OCI-LY7 (cell line): Measurements from ENCODE around the gene ARHGEF35. TPM values are rescaled to one million over a fixed set of nuclear protein-coding genes. Genes with fewer than 3 reads are reported as not detected.
"Not testable (repeated sequence)": the region's sequence is repeated elsewhere in the genome, so short reads cannot be mapped to it uniquely, and the experiment has no call there.

Experiments
- BruUV-seq: library from RNA; stranded (reverse); fragments of 400-500 nt; replicated peaks from 2 replicates; lab custom pipeline; 2021; lab: Mats Ljungman, UMichigan
- CTCF ChIA-PET: fragments of 300-600 bp; sonication (Branson Sonifier 250); formaldehyde crosslinking; loops from one replicate; lab custom pipeline; 2022; ENCODE audit warnings: antibody characterized with exemption; ENCODE audit not compliant: unreplicated experiment; lab: Charles Lee
- POLR2A ChIA-PET: fragments of 300-600 bp; sonication (Branson Sonifier 250); formaldehyde crosslinking; loops from one replicate; lab custom pipeline; 2022; ENCODE audit warnings: antibody characterized with exemption; lab: Charles Lee
- DNase-seq: peaks from one replicate; pipeline ENCODE4 v3.0.0-alpha.2; 2015; ENCODE audit warnings: low spot score
- H2AFZ ChIP-seq: fragments of 200-600 bp; sonication (generic), shearing (Covaris generic); 2 replicates; pipeline ENCODE4 v1.6.1; 2014; ENCODE audit warnings: mild to moderate bottlenecking, antibody characterized with exemption, low read length, moderate library complexity
- H3K27ac ChIP-seq: fragments of 200-600 bp; sonication (generic); 2 replicates; pipeline ENCODE4 v1.5.1; 2014; ENCODE audit warnings: mixed run types, low read depth, mild to moderate bottlenecking, moderate library complexity, low read length, inconsistent platforms; ENCODE audit not compliant: poor library complexity, severe bottlenecking
- H3K36me3 ChIP-seq: fragments of 200-600 bp; sonication (generic); 2 replicates; pipeline ENCODE4 v1.6.1; 2014; ENCODE audit warnings: mild to moderate bottlenecking, antibody characterized with exemption, low read length, moderate library complexity, mixed read lengths; ENCODE audit not compliant: insufficient read depth
- H3K4me1 ChIP-seq: fragments of 200-600 bp; sonication (generic); 2 replicates; pipeline ENCODE4 v1.5.1; 2014; ENCODE audit warnings: mild to moderate bottlenecking, low read length; ENCODE audit not compliant: insufficient read depth, poor library complexity, severe bottlenecking
- H3K4me2 ChIP-seq: fragments of 200-600 bp; sonication (generic); 2 replicates; pipeline ENCODE4 v1.6.1; 2014; ENCODE audit warnings: mild to moderate bottlenecking, low read length
- H3K4me3 ChIP-seq: fragments of 200-600 bp; sonication (generic); 2 replicates; pipeline ENCODE4 v1.5.1; 2014; ENCODE audit warnings: mild to moderate bottlenecking, low read depth, low read length; ENCODE audit not compliant: poor library complexity, severe bottlenecking
- H3K79me2 ChIP-seq: fragments of 200-600 bp; sonication (generic); 2 replicates; pipeline ENCODE4 v1.6.1; 2016; ENCODE audit warnings: low read depth, mild to moderate bottlenecking, low read length, moderate library complexity, mixed read lengths; ENCODE audit not compliant: insufficient read depth
- H3K9me2 ChIP-seq: fragments of 200-600 bp; sonication (generic); 2 replicates; pipeline ENCODE4 v1.6.1; 2016; ENCODE audit warnings: mild to moderate bottlenecking, low read length, mixed read lengths; ENCODE audit not compliant: insufficient read depth
- H3K9me3 ChIP-seq: fragments of 200-600 bp; sonication (generic); 2 replicates; pipeline ENCODE4 v1.6.1; 2014; ENCODE audit warnings: mild to moderate bottlenecking, mixed run types, low read length, mixed read lengths
- H4K20me1 ChIP-seq: fragments of 200-600 bp; sonication (generic); 2 replicates; pipeline ENCODE4 v1.6.1; 2014; ENCODE audit warnings: mild to moderate bottlenecking, antibody characterized with exemption, low read length, moderate library complexity, mixed read lengths; ENCODE audit not compliant: insufficient read depth
- intact Hi-C: fragments of 100-400 bp; cut with micrococcal nuclease; formaldehyde crosslinking; loops from one replicate; pipeline ENCODE4 v1.10.0; 2022; ENCODE audit not compliant: unreplicated experiment
- total RNA-seq, 2 experiments: library from RNA; depleted of rRNA in 1 of 2; stranded (reverse); fragments of >200 nt in 1 of 2; shearing (Covaris generic) in 1 of 2; gene quantifications; 2 replicates each; pipeline ENCODE4 v1.2.3, GENCODE V29; 2014 to 2022

ARHGEF35 gene
- total RNA-seq, 2 experiments from 2014 or later = not detected

- H3K9me2 ChIP-seq, CTCF ChIA-PET, DNase-seq, H3K27ac ChIP-seq, H3K4me3 ChIP-seq, H3K4me1 ChIP-seq, POLR2A ChIA-PET, H4K20me1 ChIP-seq, H3K9me3 ChIP-seq, intact Hi-C loops, H3K4me2 ChIP-seq, H3K36me3 ChIP-seq, H3K79me2 ChIP-seq, BruUV-seq, H2AFZ ChIP-seq: not testable (repeated sequence)
These were observed 33.2 kb upstream of the ARHGEF35 start for GRCh38 chr7:144228810-144229209.

GRCh38 chr7:144226866-144227265, 31.2 kb upstream of the ARHGEF35 start:
- POLR2A ChIA-PET, H3K4me2 ChIP-seq, H3K79me2 ChIP-seq, H4K20me1 ChIP-seq, H2AFZ ChIP-seq, DNase-seq, H3K9me2 ChIP-seq, H3K4me1 ChIP-seq, CTCF ChIA-PET, intact Hi-C loops, H3K9me3 ChIP-seq, H3K4me3 ChIP-seq, H3K27ac ChIP-seq, BruUV-seq, H3K36me3 ChIP-seq: not testable (repeated sequence)

GRCh38 chr7:144223675-144224074, 28.0 kb upstream of the ARHGEF35 start:
- CTCF ChIA-PET, BruUV-seq, H3K9me2 ChIP-seq, H4K20me1 ChIP-seq, H3K27ac ChIP-seq, DNase-seq, H3K36me3 ChIP-seq, H3K9me3 ChIP-seq, H3K4me2 ChIP-seq, H2AFZ ChIP-seq, intact Hi-C loops, H3K4me1 ChIP-seq, POLR2A ChIA-PET, H3K4me3 ChIP-seq, H3K79me2 ChIP-seq: not testable (repeated sequence)

GRCh38 chr7:144220531-144220930, 24.9 kb upstream of the ARHGEF35 start:
- H3K4me3 ChIP-seq, intact Hi-C loops, H3K36me3 ChIP-seq, H3K4me2 ChIP-seq, H2AFZ ChIP-seq, H3K9me3 ChIP-seq, H3K4me1 ChIP-seq, CTCF ChIA-PET, H3K9me2 ChIP-seq, H3K27ac ChIP-seq, DNase-seq, POLR2A ChIA-PET, H4K20me1 ChIP-seq, BruUV-seq, H3K79me2 ChIP-seq: not testable (repeated sequence)

- H3K27ac ChIP-seq, H4K20me1 ChIP-seq, DNase-seq, intact Hi-C loops, H3K36me3 ChIP-seq, H3K9me3 ChIP-seq, H3K4me2 ChIP-seq, H3K4me1 ChIP-seq, H2AFZ ChIP-seq, POLR2A ChIA-PET, CTCF ChIA-PET, H3K4me3 ChIP-seq, H3K9me2 ChIP-seq, BruUV-seq, H3K79me2 ChIP-seq: not testable (repeated sequence)
These were observed 23.5 kb upstream of the ARHGEF35 start for GRCh38 chr7:144219149-144219548.

- H3K27ac ChIP-seq, H3K4me1 ChIP-seq, BruUV-seq, H3K9me3 ChIP-seq, CTCF ChIA-PET, DNase-seq, intact Hi-C loops, H3K36me3 ChIP-seq, H3K79me2 ChIP-seq, POLR2A ChIA-PET, H2AFZ ChIP-seq, H3K4me2 ChIP-seq, H4K20me1 ChIP-seq, H3K9me2 ChIP-seq, H3K4me3 ChIP-seq: not testable (repeated sequence)
These were observed 22.9 kb upstream of the ARHGEF35 start for GRCh38 chr7:144218581-144218980.

- DNase-seq, H3K4me2 ChIP-seq, H2AFZ ChIP-seq, H3K4me3 ChIP-seq, H3K9me3 ChIP-seq, H3K4me1 ChIP-seq, H3K9me2 ChIP-seq, H4K20me1 ChIP-seq, H3K36me3 ChIP-seq, intact Hi-C loops, CTCF ChIA-PET, POLR2A ChIA-PET, H3K79me2 ChIP-seq, H3K27ac ChIP-seq, BruUV-seq: not testable (repeated sequence)
These were observed 21.6 kb upstream of the ARHGEF35 start for GRCh38 chr7:144217200-144217599.
